Tibial artery (tissue), 4 donors: ENCODE data around the gene MAP2K4.

Source experiments
- DNase-seq, 2 donors: peaks; one replicate each; pipeline ENCODE4 v3.0.0-alpha.2; 2019
- H3K27ac ChIP-seq, 2 donors: fragments of 200-600 bp; sonication (generic) in 1 of 2; 1 replicate in 1 of 2; 2 replicates in 1 of 2; pipeline ENCODE4 v1.5.1; 2018 to 2019; ENCODE audit warnings: mild to moderate bottlenecking in 1 of 2
- H3K27me3 ChIP-seq, 2 donors: fragments of 200-600 bp; sonication (generic) in 1 of 2; one replicate each; pipeline versions ENCODE4 v1.5.1 to v1.6.0; 2016 to 2019
- H3K36me3 ChIP-seq, 3 donors: fragments of 200-600 bp; sonication (generic) in 2 of 3; one replicate each; pipeline ENCODE4 v1.5.1; 2016 to 2019; ENCODE audit warnings: mild to moderate bottlenecking in 2 of 3
- H3K4me1 ChIP-seq, 4 donors: fragments of 200-600 bp; sonication (generic) in 2 of 4; 1 replicate in 3 of 4; 2 replicates in 1 of 4; pipeline ENCODE4 v1.5.1; 2016 to 2019
- H3K4me3 ChIP-seq, 2 donors: fragments of 200-600 bp; sonication (generic) in 1 of 2; 1 replicate in 1 of 2; 2 replicates in 1 of 2; pipeline ENCODE4 v1.5.1; 2018 to 2019; ENCODE audit warnings: mild to moderate bottlenecking in 2 of 2
- H3K9me3 ChIP-seq, 3 donors: fragments of 200-600 bp; sonication (generic) in 1 of 3; one replicate each; pipeline ENCODE4 v1.5.1; 2016 to 2019
- intact Hi-C: fragments of 100-400 bp; cut with DNase I; formaldehyde crosslinking; loops from one replicate; pipeline ENCODE4 v1.15.0; 2023; ENCODE audit warnings: low total_unique reads
- TF ChIP-seq, protein P1 (sequence below), 2 experiments: fragments of 200-600 bp in 1 of 2; fragments of 450-650 bp in 1 of 2; IDR thresholded peaks; one replicate each; pipeline ENCODE4 v1.5.1; 2017 to 2019; ENCODE audit warnings: antibody characterized with exemption in 2 of 2, mild to moderate bottlenecking in 1 of 2, moderate library complexity in 1 of 2

Gene MAP2K4

DNA sequence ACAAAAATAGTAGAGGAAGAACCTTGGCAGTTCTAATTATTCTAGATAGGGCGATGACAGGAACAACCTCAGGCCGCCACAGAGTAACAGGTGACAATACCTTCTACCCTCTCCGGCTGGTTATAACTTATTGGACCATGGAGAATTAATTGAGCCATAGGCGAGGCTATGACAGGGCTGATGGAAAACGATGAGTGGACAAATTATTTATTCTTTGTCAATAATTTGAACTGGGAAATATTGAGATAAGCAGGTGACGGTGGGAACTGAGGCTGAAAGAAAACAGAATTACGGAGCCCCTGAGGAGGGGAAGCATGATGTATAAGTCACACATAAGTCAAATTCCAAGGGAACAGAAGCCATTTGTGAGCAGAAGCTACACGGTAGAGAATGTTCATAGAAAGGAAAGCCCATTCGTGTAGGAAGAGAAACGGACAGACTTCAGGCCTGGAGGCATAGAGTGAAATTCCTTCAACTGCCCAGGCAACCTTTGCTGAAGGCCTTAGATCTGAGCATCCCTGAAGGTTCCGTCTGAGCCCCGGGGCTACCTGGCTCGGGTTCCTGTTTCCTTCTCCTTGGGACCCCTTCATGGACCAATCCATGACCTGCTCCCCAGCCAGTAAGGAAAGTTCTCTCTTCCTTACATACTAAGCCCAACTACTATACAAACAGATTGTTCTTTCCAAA, 158.1 kb downstream of the MAP2K4 start:
- H3K4me1 ChIP-seq = peaks cover 0 to 4% (median 0%) of the 10 kb centered on the region in 4 donors
- no peak overlapping the region for H3K27ac ChIP-seq
- no peaks in the 10 kb centered on the region for H3K36me3 ChIP-seq
- intact Hi-C loops = no loop called here
- H3K9me3 ChIP-seq = no peaks in the 10 kb centered on the region
- no peaks in the 10 kb centered on the region for H3K27me3 ChIP-seq
- no peak for DNase-seq
- TF ChIP-seq, protein P1, sequence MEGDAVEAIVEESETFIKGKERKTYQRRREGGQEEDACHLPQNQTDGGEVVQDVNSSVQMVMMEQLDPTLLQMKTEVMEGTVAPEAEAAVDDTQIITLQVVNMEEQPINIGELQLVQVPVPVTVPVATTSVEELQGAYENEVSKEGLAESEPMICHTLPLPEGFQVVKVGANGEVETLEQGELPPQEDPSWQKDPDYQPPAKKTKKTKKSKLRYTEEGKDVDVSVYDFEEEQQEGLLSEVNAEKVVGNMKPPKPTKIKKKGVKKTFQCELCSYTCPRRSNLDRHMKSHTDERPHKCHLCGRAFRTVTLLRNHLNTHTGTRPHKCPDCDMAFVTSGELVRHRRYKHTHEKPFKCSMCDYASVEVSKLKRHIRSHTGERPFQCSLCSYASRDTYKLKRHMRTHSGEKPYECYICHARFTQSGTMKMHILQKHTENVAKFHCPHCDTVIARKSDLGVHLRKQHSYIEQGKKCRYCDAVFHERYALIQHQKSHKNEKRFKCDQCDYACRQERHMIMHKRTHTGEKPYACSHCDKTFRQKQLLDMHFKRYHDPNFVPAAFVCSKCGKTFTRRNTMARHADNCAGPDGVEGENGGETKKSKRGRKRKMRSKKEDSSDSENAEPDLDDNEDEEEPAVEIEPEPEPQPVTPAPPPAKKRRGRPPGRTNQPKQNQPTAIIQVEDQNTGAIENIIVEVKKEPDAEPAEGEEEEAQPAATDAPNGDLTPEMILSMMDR (IDR thresholded peaks at IDR 0.05) = no peak
- no peak overlapping the region for H3K4me3 ChIP-seq

DNA sequence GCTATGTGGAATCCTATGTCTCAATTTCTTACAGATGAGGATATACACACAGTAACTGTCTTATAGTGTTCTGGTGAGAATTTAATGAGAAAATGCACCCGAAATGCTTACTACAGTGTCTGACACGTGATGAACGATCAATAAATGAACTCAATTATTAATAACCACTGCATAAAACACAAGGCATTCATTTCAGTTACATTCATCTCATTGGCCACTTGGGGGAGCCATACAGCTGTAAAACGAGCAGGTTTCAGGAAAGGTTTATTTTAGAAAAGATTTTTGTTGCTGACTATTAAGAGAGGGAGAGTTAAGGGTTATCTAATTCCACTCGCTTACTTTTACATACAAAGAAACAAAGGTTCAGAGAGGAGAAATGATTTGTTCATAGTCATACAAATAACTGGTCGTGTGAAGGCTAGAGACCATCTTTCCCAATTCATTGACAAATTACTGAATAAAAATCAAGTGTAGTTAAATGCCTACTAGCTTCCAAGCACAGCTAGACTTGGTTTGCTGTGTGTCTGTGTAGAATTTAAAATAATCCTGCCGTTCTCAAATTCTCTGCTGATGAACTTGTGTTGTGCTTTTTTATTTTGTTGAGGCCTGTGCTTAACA, 160.1 kb downstream of the MAP2K4 start:
- no peaks in the 10 kb centered on the region for H3K9me3 ChIP-seq
- intact Hi-C loops = loop anchor here (5.0 kb wide), 3 partner anchors 487 to 822 kb away; partner anchors contain the start of gene MYOCD
- TF ChIP-seq, protein P1 (IDR thresholded peaks at IDR 0.05) = peak; percentile 80 to 87
- no peak overlapping the region for H3K4me3 ChIP-seq
- H3K27me3 ChIP-seq = no peaks in the 10 kb centered on the region
- no peak overlapping the region for H3K27ac ChIP-seq
- peaks cover 0 to 4% (median 0%) of the 10 kb centered on the region in 4 donors for H3K4me1 ChIP-seq
- H3K36me3 ChIP-seq = no peaks in the 10 kb centered on the region
- no peak for DNase-seq

DNA sequence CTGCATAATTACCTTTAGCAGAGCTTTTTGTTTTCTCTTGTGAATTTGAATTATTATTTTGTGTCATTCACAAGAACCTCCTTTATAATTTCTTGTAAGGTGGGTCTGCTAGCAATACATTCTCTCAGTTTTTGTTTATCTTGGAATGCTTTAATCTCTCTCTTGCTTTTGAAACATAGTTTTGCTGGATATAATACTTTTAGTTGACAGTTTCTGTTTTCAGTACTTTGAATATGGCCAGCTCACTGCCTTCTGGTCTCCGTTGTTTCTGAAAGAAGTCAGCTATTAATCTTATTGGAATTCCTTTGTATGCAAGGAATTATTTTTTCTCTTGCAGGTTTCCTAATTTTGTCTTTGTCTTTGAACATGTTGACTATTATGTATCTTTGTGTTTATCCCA, 167.0 kb downstream of the MAP2K4 start:
- no peaks in the 10 kb centered on the region for H3K27me3 ChIP-seq
- TF ChIP-seq, protein P1 (IDR thresholded peaks at IDR 0.05) = no peak
- no peak overlapping the region for H3K4me3 ChIP-seq
- intact Hi-C loops = no loop called here
- H3K27ac ChIP-seq = no peak overlapping the region
- DNase-seq = no peak
- no peaks in the 10 kb centered on the region for H3K4me1 ChIP-seq
- H3K9me3 ChIP-seq = no peaks in the 10 kb centered on the region
- no peaks in the 10 kb centered on the region for H3K36me3 ChIP-seq

DNA sequence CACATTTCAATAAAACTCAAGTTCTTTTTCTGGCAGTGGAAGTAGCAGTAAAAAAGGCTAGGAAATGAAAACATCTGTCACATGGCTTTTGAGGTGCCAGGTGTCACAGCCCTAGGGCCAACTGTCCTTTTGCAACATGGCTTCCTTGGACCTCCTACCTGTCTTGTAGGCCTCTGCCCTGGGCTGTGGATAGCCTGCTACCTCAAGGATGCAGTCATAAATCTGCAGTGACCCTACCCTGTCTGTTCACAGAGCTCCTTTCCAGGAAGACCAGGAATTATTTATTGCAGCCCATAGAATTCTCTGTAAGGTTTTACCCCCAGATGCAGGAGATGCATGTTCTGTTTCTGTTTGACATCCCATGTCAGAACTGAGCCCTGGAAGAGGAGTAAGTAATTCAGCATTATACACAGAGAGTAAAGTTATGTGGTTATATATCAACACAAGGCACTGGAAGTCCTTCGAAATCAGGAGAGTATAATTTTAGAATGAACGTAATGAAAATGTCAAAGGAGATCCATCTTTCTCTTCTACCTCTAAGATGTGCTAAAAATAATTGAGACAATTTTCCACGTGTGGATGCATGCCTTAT, 172.6 kb downstream of the MAP2K4 start:
- Histone ChIP-seq H3K9me3 (no peaks in the 10 kb centered on the region), H3K27ac (no peak overlapping the region), H3K27me3 (no peaks in the 10 kb centered on the region), H3K36me3 (no peaks in the 10 kb centered on the region), H3K4me3 (no peak overlapping the region), H3K4me1 (no peaks in the 10 kb centered on the region)
- DNase-seq = no peak
- intact Hi-C loops = no loop called here
- TF ChIP-seq, protein P1 (IDR thresholded peaks at IDR 0.05) = no peak
